ENCODE measurements around the gene ABCD2.

- TF ChIP-seq CTCF (IDR thresholded peaks at IDR 0.05; ENCODE audit: low read depth, low read length) (no peak), EZH2phosphoT487 (IDR thresholded peaks at IDR 0.05; ENCODE audit: low read depth) (no peak)
Observed at GRCh38 chr12:39526974-39527373, 92.6 kb downstream of the ABCD2 start.
